H1 (cell line): ENCODE data around the gene PPP6R1. TPM values are rescaled to one million over a fixed set of nuclear protein-coding genes. Genes with fewer than 3 reads are reported as not detected.
A peak's percentile ranks its signal among the peaks of the same experiment; 100 is the strongest.

Source experiments
- CTCF ChIA-PET: fragments of 300-600 bp; sonication (Branson Sonifier 250); formaldehyde crosslinking; loops from one replicate; lab custom pipeline; 2021; ENCODE audit not compliant: partially characterized antibody; lab: Charles Lee
- POLR2A ChIA-PET: fragments of 300-600 bp; sonication (Branson Sonifier 250); formaldehyde crosslinking; loops from one replicate; lab custom pipeline; 2021; ENCODE audit warnings: inconsistent platforms; ENCODE audit not compliant: partially characterized antibody; lab: Charles Lee
- DNase-seq, 2 experiments: peaks; one replicate each; pipeline versions ENCODE4 v3.0.0 to v3.0.0-alpha.2; 2010 to 2022; ENCODE audit warnings: low spot score in 2 of 2, low read depth in 1 of 2, mixed read lengths in 1 of 2
- FAIRE-seq: peaks from 2 replicates; lab custom pipeline; 2011; peaks lifted over from hg19 to GRCh38; lab: Jason Lieb, UNC
- H2AFZ ChIP-seq: 2 replicates; pipeline ENCODE4 v1.8.1; 2012; ENCODE audit warnings: low read length, inconsistent platforms
- H2AK5ac ChIP-seq: 2 replicates; pipeline ENCODE4 v1.6.1; 2013; ENCODE audit warnings: low read depth, low read length
- H2BK120ac ChIP-seq: replicated peaks from 2 replicates; pipeline ENCODE3; 2013; ENCODE audit warnings: low read depth, low read length, inconsistent platforms
- H2BK12ac ChIP-seq: 2 replicates; pipeline ENCODE4 v1.6.1; 2013; ENCODE audit warnings: low read depth, low read length
- H2BK15ac ChIP-seq: 2 replicates; pipeline ENCODE4 v1.6.1; 2013; ENCODE audit warnings: low read length
- H2BK20ac ChIP-seq: 2 replicates; pipeline ENCODE4 v1.6.1; 2013; ENCODE audit warnings: low read length
- H2BK5ac ChIP-seq: 2 replicates; pipeline ENCODE4 v1.6.1; 2013; ENCODE audit warnings: low read depth, low read length
- H3K14ac ChIP-seq: 2 replicates; pipeline ENCODE4 v1.6.1; 2013; ENCODE audit warnings: inconsistent platforms; ENCODE audit not compliant: insufficient read length
- H3K18ac ChIP-seq: 2 replicates; pipeline ENCODE4 v1.6.1; 2013; ENCODE audit warnings: low read length; ENCODE audit errors: extremely low read depth
- H3K23ac ChIP-seq: 2 replicates; pipeline ENCODE4 v1.6.1; 2013; ENCODE audit warnings: inconsistent platforms; ENCODE audit not compliant: insufficient read length
- H3K23me2 ChIP-seq: 2 replicates; pipeline ENCODE4 v1.6.1; 2013; ENCODE audit warnings: low read depth, low read length
- H3K27ac ChIP-seq: 2 replicates; pipeline ENCODE4 v1.6.1; 2011; ENCODE audit warnings: low read depth, low read length, inconsistent platforms
- H3K27me3 ChIP-seq, 4 experiments: replicated peaks in 1 of 4; 1 replicate in 1 of 4; 2 replicates in 3 of 4; pipeline versions ENCODE4 v1.6.1 to v1.8.1; 2011 to 2013; ENCODE audit warnings: low read length in 3 of 4, mild to moderate bottlenecking in 3 of 4, inconsistent platforms in 2 of 4, mixed read lengths in 2 of 4, moderate library complexity in 1 of 4; ENCODE audit not compliant: control insufficient read depth in 3 of 4, insufficient read depth in 3 of 4; ENCODE audit errors: extremely low read depth in 1 of 4
- H3K36me3 ChIP-seq, 4 experiments: 2 replicates each; pipeline versions ENCODE4 v1.6.1 to v1.8.1; 2011 to 2013; ENCODE audit warnings: mild to moderate bottlenecking in 4 of 4, low read length in 3 of 4, moderate library complexity in 2 of 4, control low read depth in 1 of 4, inconsistent platforms in 1 of 4; ENCODE audit not compliant: insufficient read depth in 4 of 4, control insufficient read depth in 2 of 4
- H3K4ac ChIP-seq: replicated peaks from 2 replicates; pipeline ENCODE3; 2013; ENCODE audit warnings: low read length, low read depth, mixed read lengths, inconsistent platforms; ENCODE audit not compliant: insufficient read length
- H3K4me1 ChIP-seq, 4 experiments: replicated peaks in 1 of 4; 1 replicate in 1 of 4; 2 replicates in 3 of 4; pipeline versions ENCODE4 v1.6.1 to v1.8.1; 2011 to 2013; ENCODE audit warnings: low read length in 3 of 4, inconsistent platforms in 2 of 4, mixed read lengths in 1 of 4; ENCODE audit not compliant: insufficient read depth in 4 of 4, control insufficient read depth in 3 of 4
- H3K4me2 ChIP-seq, 2 experiments: 2 replicates each; pipeline versions ENCODE4 v1.6.1 to v1.8.1; 2011 to 2013; ENCODE audit warnings: low read depth in 2 of 2, low read length in 2 of 2, control low read depth in 1 of 2, inconsistent platforms in 1 of 2, mild to moderate bottlenecking in 1 of 2; ENCODE audit not compliant: insufficient read depth in 1 of 2
- H3K4me3 ChIP-seq, 4 experiments: fragments of 200-600, 300-600 bp in 1 of 4; sonication (generic), shearing (Covaris generic), sonication (Bioruptor Twin) in 1 of 4; 2 replicates each; pipeline versions ENCODE4 v1.5.1 to v1.8.1; 2011 to 2016; ENCODE audit warnings: low read length in 4 of 4, low read depth in 3 of 4, control low read depth in 2 of 4, inconsistent platforms in 2 of 4, mild to moderate bottlenecking in 2 of 4, mixed read lengths in 1 of 4, moderate library complexity in 1 of 4; ENCODE audit not compliant: insufficient read depth in 2 of 4; ENCODE audit errors: extremely low read depth in 1 of 4
- H3K56ac ChIP-seq: replicated peaks from 2 replicates; pipeline ENCODE3; 2013; ENCODE audit warnings: low read depth, mild to moderate bottlenecking, mixed read lengths, low read length, inconsistent platforms; ENCODE audit not compliant: insufficient read length
- H3K79me1 ChIP-seq: 2 replicates; pipeline ENCODE4 v1.6.1; 2013; ENCODE audit warnings: low read depth, low read length, control low read depth
- H3K79me2 ChIP-seq, 2 experiments: 2 replicates each; pipeline versions ENCODE4 v1.6.1 to v1.8.1; 2012 to 2013; ENCODE audit warnings: low read length in 2 of 2, mild to moderate bottlenecking in 2 of 2, inconsistent platforms in 1 of 2; ENCODE audit not compliant: insufficient read depth in 2 of 2, control insufficient read depth in 1 of 2
- H3K9ac ChIP-seq, 4 experiments: replicated peaks in 1 of 4; 1 replicate in 1 of 4; 2 replicates in 3 of 4; pipeline versions ENCODE4 v1.6.1 to v1.8.1; 2011 to 2013; ENCODE audit warnings: low read depth in 3 of 4, low read length in 3 of 4, control low read depth in 2 of 4, mild to moderate bottlenecking in 2 of 4, moderate library complexity in 2 of 4, inconsistent platforms in 1 of 4; ENCODE audit errors: extremely low read depth in 1 of 4
- H3K9me3 ChIP-seq, 2 experiments: 2 replicates each; pipeline versions ENCODE4 v1.6.1 to v1.8.1; 2012 to 2013; ENCODE audit warnings: mild to moderate bottlenecking in 2 of 2, moderate library complexity in 2 of 2, control low read depth in 1 of 2, inconsistent platforms in 1 of 2, low read depth in 1 of 2, low read length in 1 of 2, mixed read lengths in 1 of 2; ENCODE audit not compliant: insufficient read depth in 2 of 2
- H4K20me1 ChIP-seq, 2 experiments: replicated peaks in 1 of 2; 2 replicates each; pipeline versions ENCODE3 to v1.8.1; 2011 to 2013; ENCODE audit warnings: inconsistent platforms in 2 of 2, low read length in 2 of 2, mild to moderate bottlenecking in 1 of 2; ENCODE audit not compliant: insufficient read depth in 2 of 2, control insufficient read depth in 1 of 2
- H4K5ac ChIP-seq: 2 replicates; pipeline ENCODE4 v1.6.1; 2013; ENCODE audit warnings: low read length, low read depth, mixed read lengths, inconsistent platforms; ENCODE audit not compliant: insufficient read length
- H4K8ac ChIP-seq: 2 replicates; pipeline ENCODE4 v1.8.0; 2013; ENCODE audit warnings: mild to moderate bottlenecking, moderate library complexity, low read length, inconsistent platforms; ENCODE audit not compliant: insufficient read depth; ENCODE audit errors: extremely low read depth
- H4K91ac ChIP-seq: replicated peaks from 2 replicates; pipeline ENCODE3; 2013; ENCODE audit warnings: low read length, mixed read lengths, inconsistent platforms; ENCODE audit not compliant: insufficient read length
- CHD1 ChIP-seq: IDR thresholded peaks from 2 replicates; pipeline ENCODE4 v1.6.1; 2012; ENCODE audit warnings: low read depth, low read length, improper control_type of control experiment
- CTCF ChIP-seq, 3 experiments: IDR thresholded peaks; 1 replicate in 2 of 3; 2 replicates in 1 of 3; pipeline versions ENCODE4 v1.5.1 to v1.6.1; 2011; ENCODE audit warnings: low read length in 3 of 3, mild to moderate bottlenecking in 3 of 3, inconsistent platforms in 2 of 3, low read depth in 1 of 3, moderate library complexity in 1 of 3; ENCODE audit not compliant: insufficient read depth in 1 of 3; ENCODE audit errors: control extremely low read depth in 1 of 3
- EGR1 ChIP-seq: IDR thresholded peaks from 2 replicates; pipeline ENCODE4 v1.6.1; 2011; ENCODE audit warnings: low read depth, low read length, borderline replicate concordance
- KDM1A ChIP-seq: fragments of 200-600, 300-600 bp; sonication (generic); IDR thresholded peaks from 2 replicates; pipeline ENCODE4 v1.7.1; 2016; ENCODE audit warnings: mild to moderate bottlenecking, low read length, borderline replicate concordance
- NANOG ChIP-seq: IDR thresholded peaks from 2 replicates; pipeline ENCODE4 v1.6.1; 2011; ENCODE audit warnings: low read length, low read depth, mild to moderate bottlenecking, inconsistent platforms; ENCODE audit not compliant: insufficient read depth, poor library complexity, severe bottlenecking
- NRF1 ChIP-seq: IDR thresholded peaks from 2 replicates; pipeline ENCODE4 v1.6.1; 2011; ENCODE audit warnings: mild to moderate bottlenecking, low read depth, low read length, improper control_type of control experiment
- PHF8 ChIP-seq: fragments of 200-600 bp; sonication (generic); conservative IDR thresholded peaks from 2 replicates; pipeline ENCODE4 v1.7.1; 2012; ENCODE audit warnings: low read depth, mild to moderate bottlenecking, inconsistent platforms, low read length, moderate library complexity
- SIRT6 ChIP-seq: IDR thresholded peaks from one replicate; pipeline ENCODE4 v1.7.1; 2012; ENCODE audit warnings: low read length, inconsistent platforms
- SP4 ChIP-seq: IDR thresholded peaks from 2 replicates; pipeline ENCODE4 v1.6.1; 2012; ENCODE audit warnings: low read length, inconsistent platforms
- TCF12 ChIP-seq: IDR thresholded peaks from 2 replicates; pipeline ENCODE4 v1.6.1; 2011; ENCODE audit warnings: low read depth, mild to moderate bottlenecking, low read length
- TEAD4 ChIP-seq: IDR thresholded peaks from 2 replicates; pipeline ENCODE4 v1.6.1; 2012; ENCODE audit warnings: low read depth, low read length, inconsistent platforms, mixed read lengths
- ZNF274 ChIP-seq: IDR thresholded peaks from 2 replicates; pipeline ENCODE4 v1.7.0; 2012; ENCODE audit warnings: low read length, borderline replicate concordance; ENCODE audit errors: extremely low read depth
- WGBS, 2 experiments: shearing (Covaris generic) in 1 of 2; methylation state at CpG; one replicate each; pipeline versions ENCODE4 v1.1.6 to v1.1.7; 2013 to 2015; ENCODE audit warnings: low lambda C conversion rate in 2 of 2, mixed read lengths in 2 of 2, inconsistent platforms in 1 of 2, low coverage in 1 of 2, missing lambda C conversion rate in 1 of 2; ENCODE audit not compliant: insufficient replicate concordance in 2 of 2, insufficient coverage in 1 of 2, insufficient read length in 1 of 2; ENCODE audit errors: extremely low coverage in 1 of 2, missing lambda C conversion rate in 1 of 2; 5-methylcytosine and 5-hydroxymethylcytosine counted together
- polyA plus RNA-seq, 7 experiments: library from polyadenylated mRNA; depleted of rRNA in 3 of 7; stranded (reverse) in 5 of 7; unstranded in 2 of 7; fragments of >200 nt in 5 of 7; fragments of 200-250 nt in 2 of 7; gene quantifications; 1 replicate in 5 of 7; 2 replicates in 1 of 7; 4 replicates in 1 of 7; pipeline versions ENCODE4 v1.2.1 to v1.2.3, GENCODE V29; 2011 to 2013; ENCODE audit warnings: missing spikeins in 2 of 7, mixed read lengths in 2 of 7
- total RNA-seq: library from RNA; stranded (reverse); fragmentation: NEBNext Ultra II Directional; extraction: Animal tissue kit (Norgen Biotek cat#: 25700); gene quantifications from 2 replicates; pipeline ENCODE4 v1.2.1, GENCODE V29; 2021

Gene PPP6R1
- total and polyA plus RNA-seq, 2 of the 8 experiments (the other 6 are each of a cell fraction or from before 2014, with no cell fraction given), result 36.4 to 74.4 TPM

- H3K4ac ChIP-seq, result no peak overlapping the region
- FAIRE-seq, result no peak
- ChIA-PET CTCF (no interaction called here), POLR2A (no interaction called here)
- no peak overlapping the region for H3K18ac ChIP-seq
- no peak for DNase-seq
- H3K79me2 ChIP-seq, result peaks cover 0 to 6% of the 10 kb centered on the region in 2 experiments; a peak in 1 of 4 replicates
- H4K91ac ChIP-seq, result no peak overlapping the region
- H3K4me1 ChIP-seq, result peaks cover 0 to 3% (median 0%) of the 10 kb centered on the region in 4 experiments; a peak in 1 of 7 replicates
- peak overlapping the region; percentile 90; the same call in 1 of the 2 replicates for H2AK5ac ChIP-seq
- peak overlapping the region; percentile 96 for H3K56ac ChIP-seq
- H3K27me3 ChIP-seq, result no peaks in the 10 kb centered on the region
- no peak overlapping the region for H3K9ac ChIP-seq
- H4K5ac ChIP-seq, result no peak overlapping the region
- no peak overlapping the region; the same call in 1 of the 2 replicates for H2BK5ac ChIP-seq
- no peak overlapping the region for H2AFZ ChIP-seq
- H3K14ac ChIP-seq, result no peak overlapping the region
- no peaks in the 10 kb centered on the region for H3K36me3 ChIP-seq
- H3K23ac ChIP-seq, result no peak overlapping the region
- H4K20me1 ChIP-seq, result peaks cover 0 to 10% of the 10 kb centered on the region in 2 experiments
- H2BK20ac ChIP-seq, result no peak overlapping the region
- H2BK15ac ChIP-seq, result no peak overlapping the region
- H3K4me3 ChIP-seq, result no peak overlapping the region
- WGBS, 2 experiments, result 87% methylated on average over 3 of the region's 3 CpGs; no CpG with 5 or more reads in 1 of the 2 experiments
- no peak overlapping the region for H3K27ac ChIP-seq
- no peak overlapping the region for H3K4me2 ChIP-seq
- H2BK12ac ChIP-seq, result 0 out of 2 replicates have a peak overlapping the region, but pooled peaks have one; percentile 60
- H4K8ac ChIP-seq, result no peak overlapping the region
- H3K23me2 ChIP-seq, result peaks cover 9% of the 10 kb centered on the region; the same call in 1 of the 2 replicates
- H3K9me3 ChIP-seq, result peaks cover 0 to 3% of the 10 kb centered on the region in 2 experiments; a peak in 3 of 4 replicates
- peaks cover 7% of the 10 kb centered on the region for H3K79me1 ChIP-seq
- H2BK120ac ChIP-seq, result no peak overlapping the region
- TF ChIP-seq NANOG, result no peak
- no peak for TF ChIP-seq NRF1
- TF ChIP-seq KDM1A, result no peak
- no peak for TF ChIP-seq TEAD4
- no peak for TF ChIP-seq PHF8
- TF ChIP-seq SIRT6, result no peak
- TF ChIP-seq CHD1, result no peak
- TF ChIP-seq SP4, result no peak
- no peak for TF ChIP-seq CTCF (IDR thresholded peaks at IDR 0.05; ENCODE audit: control extremely low read depth in 1 of 3, insufficient read depth in 1 of 3, low read depth in 1 of 3, low read length in 3 of 3)
- no peak for TF ChIP-seq TCF12
- no peak for TF ChIP-seq ZNF274
- no peak for TF ChIP-seq EGR1
These were observed 7.6 kb upstream of the PPP6R1 start for GRCh38 chr19:55266404-55266803.
